ENCODE measurements around the gene SDSL. TPM values are rescaled to one million over a fixed set of nuclear protein-coding genes. Genes with fewer than 3 reads are reported as not detected.

Gene SDSL
- total and polyA plus RNA-seq, 2 of the 13 experiments (the other 11 are each of a cell fraction or from before 2014, with no cell fraction given), result 1.2 to 1.7 TPM

DNA sequence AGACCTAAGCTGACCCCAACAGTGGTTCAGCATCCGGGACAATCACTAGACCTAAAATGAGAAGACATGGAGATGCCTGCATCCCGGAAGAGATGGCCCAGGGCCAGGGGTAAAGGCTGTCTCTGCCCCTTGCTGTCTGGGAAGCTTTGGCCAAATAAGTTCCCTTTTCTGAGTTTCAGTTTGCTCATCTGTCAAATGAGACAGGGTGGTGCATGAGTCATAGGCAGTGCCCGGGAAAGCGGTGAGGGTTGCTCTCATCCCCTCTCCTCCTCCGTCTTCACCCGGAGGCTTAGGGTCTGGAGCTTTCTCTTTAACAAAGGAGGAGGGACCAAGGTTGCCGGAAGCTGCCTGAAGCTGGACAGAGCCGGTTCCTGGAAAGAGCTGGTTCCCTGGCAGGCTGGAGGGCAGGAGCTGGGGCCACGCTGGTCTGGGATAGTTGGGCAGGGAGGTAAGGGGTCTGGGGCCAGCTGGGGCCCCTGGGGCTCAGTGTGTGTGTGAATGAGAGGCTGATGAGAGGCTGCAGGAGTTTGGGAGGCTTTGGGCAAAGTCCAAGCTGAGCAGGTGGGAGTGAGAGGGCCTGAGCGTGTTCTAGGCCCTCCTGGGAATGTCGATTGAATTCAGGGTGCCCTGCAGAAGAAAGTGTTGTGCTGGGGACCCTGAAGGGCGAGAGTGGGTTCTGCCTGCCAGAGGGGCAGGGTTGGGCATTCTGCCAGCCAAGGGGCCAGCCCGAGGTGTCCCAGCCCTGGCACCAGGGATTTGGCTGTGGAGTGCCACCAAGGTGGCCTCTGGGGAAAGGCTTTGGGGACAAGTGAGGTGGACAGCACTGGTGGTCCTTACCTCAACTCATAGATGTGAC lies at the start of gene SDSL (continued):
- TF ChIP-seq ZNF296 (CRISPR knock-in tag; conservative IDR thresholded peaks at IDR 0.05), result no peak

DNA sequence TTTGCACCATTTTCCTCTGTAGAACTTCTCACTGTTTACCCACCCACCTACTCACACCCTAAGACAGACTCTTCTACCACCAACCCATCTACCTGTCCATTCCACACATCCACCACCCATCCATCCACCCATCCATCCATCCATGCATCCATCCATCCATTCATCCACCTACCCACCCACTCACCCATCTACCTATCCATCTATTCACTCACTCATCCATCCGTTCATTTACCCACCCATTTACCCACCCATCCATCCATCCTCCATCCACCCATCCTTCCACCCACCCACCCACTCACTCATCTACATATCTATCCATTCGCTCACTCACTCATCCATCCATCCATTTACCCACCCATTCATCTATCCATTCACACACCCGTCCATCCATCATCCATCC lies 48.7 kb upstream of the SDSL start:
- in situ Hi-C loops (cut with HindIII; ENCODE audit: extremely low pct_ligation_motif_present, low pct_unique_long_range_greater_than_20kb) (no loop called here), intact Hi-C loops (cut with micrococcal nuclease; ENCODE audit: unreplicated experiment) (no loop called here)
- ChIA-PET POLR2A (no interaction called here), CTCF (ENCODE audit: low intra/inter-chr PET ratio, low total read pairs) (no interaction called here)
- DNase-seq (ENCODE audit: low spot score), result no peak
- Histone ChIP-seq H3K9ac (ENCODE audit: insufficient read depth, low read depth, low read length) (no peak overlapping the region), H4K20me1 (ENCODE audit: insufficient read depth, low read length) (no peaks in the 10 kb centered on the region), H3K4me1 (ENCODE audit: insufficient read depth, low read length) (no peaks in the 10 kb centered on the region), H3K36me3 (replicated peaks in 1 of 2; ENCODE audit: control insufficient read depth in 1 of 2, insufficient read depth in 2 of 2, low read length in 2 of 2) (peaks cover 6 to 35% of the 10 kb centered on the region in 2 experiments; a peak in 3 of 5 replicates), H3K79me2 (ENCODE audit: insufficient read depth, low read length) (no peaks in the 10 kb centered on the region), H3K4me2 (ENCODE audit: low read depth, low read length) (no peak overlapping the region), H3K27ac (ENCODE audit: extremely low read length, insufficient read depth, low read length) (no peak overlapping the region), H3K27me3 (ENCODE audit: control insufficient read depth in 1 of 2, insufficient read depth in 2 of 2, low read length in 2 of 2) (no peaks in the 10 kb centered on the region), H3K4me3 (replicated peaks in 1 of 3; ENCODE audit: insufficient read depth in 1 of 3, low read depth in 2 of 3, low read length in 3 of 3) (no peak overlapping the region), H2AFZ (ENCODE audit: low read length) (no peak overlapping the region), H3K9me3 (ENCODE audit: low read length) (no peaks in the 10 kb centered on the region)
- ATAC-seq, result no peak
- 95% methylated on average over 3 of the region's 3 CpGs for WGBS (ENCODE audit: low lambda C conversion rate)
- TF ChIP-seq NFIB (CRISPR knock-in tag; IDR thresholded peaks at IDR 0.05; ENCODE audit: borderline replicate concordance) (no peak), FOXK1 (CRISPR knock-in tag; IDR thresholded peaks at IDR 0.05; ENCODE audit: borderline replicate concordance, low read depth) (no peak), KMT2B (CRISPR knock-in tag; IDR thresholded peaks at IDR 0.05) (no peak), ZNF382 (CRISPR knock-in tag; IDR thresholded peaks at IDR 0.05; ENCODE audit: borderline replicate concordance) (no peak), ZNF572 (CRISPR knock-in tag; IDR thresholded peaks at IDR 0.05) (no peak), GABPB1 (CRISPR knock-in tag; IDR thresholded peaks at IDR 0.05) (no peak), ZNF276 (CRISPR knock-in tag; IDR thresholded peaks at IDR 0.05; ENCODE audit: low read depth) (no peak), ZNF441 (CRISPR knock-in tag; IDR thresholded peaks at IDR 0.05; ENCODE audit: borderline replicate concordance) (no peak), ZSCAN20 (CRISPR knock-in tag; IDR thresholded peaks at IDR 0.05; ENCODE audit: borderline replicate concordance) (no peak), KDM4B (CRISPR knock-in tag; IDR thresholded peaks at IDR 0.05) (no peak), GZF1 (CRISPR knock-in tag; IDR thresholded peaks at IDR 0.05) (no peak), POLR2AphosphoS5 (IDR thresholded peaks at IDR 0.05; ENCODE audit: low read depth, low read length) (no peak), THAP8 (CRISPR knock-in tag; IDR thresholded peaks at IDR 0.05; ENCODE audit: borderline replicate concordance) (no peak)
- TF ChIP-seq, protein P1, sequence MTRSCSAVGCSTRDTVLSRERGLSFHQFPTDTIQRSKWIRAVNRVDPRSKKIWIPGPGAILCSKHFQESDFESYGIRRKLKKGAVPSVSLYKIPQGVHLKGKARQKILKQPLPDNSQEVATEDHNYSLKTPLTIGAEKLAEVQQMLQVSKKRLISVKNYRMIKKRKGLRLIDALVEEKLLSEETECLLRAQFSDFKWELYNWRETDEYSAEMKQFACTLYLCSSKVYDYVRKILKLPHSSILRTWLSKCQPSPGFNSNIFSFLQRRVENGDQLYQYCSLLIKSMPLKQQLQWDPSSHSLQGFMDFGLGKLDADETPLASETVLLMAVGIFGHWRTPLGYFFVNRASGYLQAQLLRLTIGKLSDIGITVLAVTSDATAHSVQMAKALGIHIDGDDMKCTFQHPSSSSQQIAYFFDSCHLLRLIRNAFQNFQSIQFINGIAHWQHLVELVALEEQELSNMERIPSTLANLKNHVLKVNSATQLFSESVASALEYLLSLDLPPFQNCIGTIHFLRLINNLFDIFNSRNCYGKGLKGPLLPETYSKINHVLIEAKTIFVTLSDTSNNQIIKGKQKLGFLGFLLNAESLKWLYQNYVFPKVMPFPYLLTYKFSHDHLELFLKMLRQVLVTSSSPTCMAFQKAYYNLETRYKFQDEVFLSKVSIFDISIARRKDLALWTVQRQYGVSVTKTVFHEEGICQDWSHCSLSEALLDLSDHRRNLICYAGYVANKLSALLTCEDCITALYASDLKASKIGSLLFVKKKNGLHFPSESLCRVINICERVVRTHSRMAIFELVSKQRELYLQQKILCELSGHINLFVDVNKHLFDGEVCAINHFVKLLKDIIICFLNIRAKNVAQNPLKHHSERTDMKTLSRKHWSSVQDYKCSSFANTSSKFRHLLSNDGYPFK (CRISPR knock-in tag; IDR thresholded peaks at IDR 0.05; ENCODE audit: borderline replicate concordance), result no peak
- FAIRE-seq, result no peak
- BruUV-seq (replicated peaks), result no TSS peak
